ENCODE data around the gene GABRB3.
"Not testable (repeated sequence)": the region's sequence is repeated elsewhere in the genome, so short reads cannot be mapped to it uniquely, and the experiment has no call there.

Gene GABRB3

DNA sequence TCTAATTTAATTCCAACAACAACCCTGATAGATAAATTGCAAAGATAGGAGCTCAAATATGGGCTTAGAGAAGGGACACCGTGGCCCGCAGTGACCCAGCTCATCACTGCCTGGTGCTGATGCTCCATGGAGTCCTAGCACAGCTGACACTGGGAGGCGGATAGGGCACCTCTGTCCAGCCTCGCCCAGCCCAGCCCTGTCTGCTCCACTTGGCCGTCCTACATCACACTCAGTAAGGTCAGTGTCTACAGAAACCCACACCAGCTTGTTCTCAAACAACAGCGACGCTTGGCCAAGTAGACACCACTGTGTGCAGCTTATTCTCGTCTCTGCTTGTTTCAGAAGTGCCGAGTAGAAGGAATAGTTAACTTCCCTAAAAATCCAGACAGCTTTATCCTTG, 33.9 kb downstream of the GABRB3 start:
- no peak for DNase-seq (ENCODE audit: low read depth, low spot score)
- H3K27ac ChIP-seq = no peak overlapping the region

GRCh38 chr15:26736502-26737248, 36.2 kb downstream of the GABRB3 start:
- no peak for DNase-seq (ENCODE audit: low read depth, low spot score)
- H3K27ac ChIP-seq = no peak overlapping the region

DNA sequence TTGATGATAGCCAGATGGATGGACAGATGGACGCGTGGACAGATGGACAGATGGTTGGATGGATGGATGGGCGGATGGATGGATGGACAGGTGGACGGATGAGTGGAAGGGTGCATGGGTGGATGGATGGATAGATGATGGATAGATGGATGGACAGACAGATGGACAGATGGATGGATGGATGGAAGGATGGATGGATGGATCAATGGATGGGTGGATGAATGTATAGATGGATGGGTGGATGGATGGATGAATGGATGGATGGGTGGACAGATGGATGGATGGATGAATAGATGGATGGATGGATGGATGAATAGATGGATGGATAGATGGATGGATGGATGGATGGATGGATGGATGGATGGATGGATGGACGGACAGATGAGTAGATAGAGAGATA, 40.9 kb downstream of the GABRB3 start:
- DNase-seq (ENCODE audit: low read depth, low spot score) = no peak

GRCh38 chr15:26729581-26729980, 43.3 kb downstream of the GABRB3 start:
- no peak for DNase-seq (ENCODE audit: low read depth, low spot score)
- H3K27ac ChIP-seq = no peak overlapping the region

More for the DNA sequence above, 40.9 kb downstream of the GABRB3 start:
- no peak overlapping the region for H3K27ac ChIP-seq

GRCh38 chr15:26729030-26729429, 43.8 kb downstream of the GABRB3 start:
- no peak for DNase-seq (ENCODE audit: low read depth, low spot score)
- H3K27ac ChIP-seq = no peak overlapping the region

DNA sequence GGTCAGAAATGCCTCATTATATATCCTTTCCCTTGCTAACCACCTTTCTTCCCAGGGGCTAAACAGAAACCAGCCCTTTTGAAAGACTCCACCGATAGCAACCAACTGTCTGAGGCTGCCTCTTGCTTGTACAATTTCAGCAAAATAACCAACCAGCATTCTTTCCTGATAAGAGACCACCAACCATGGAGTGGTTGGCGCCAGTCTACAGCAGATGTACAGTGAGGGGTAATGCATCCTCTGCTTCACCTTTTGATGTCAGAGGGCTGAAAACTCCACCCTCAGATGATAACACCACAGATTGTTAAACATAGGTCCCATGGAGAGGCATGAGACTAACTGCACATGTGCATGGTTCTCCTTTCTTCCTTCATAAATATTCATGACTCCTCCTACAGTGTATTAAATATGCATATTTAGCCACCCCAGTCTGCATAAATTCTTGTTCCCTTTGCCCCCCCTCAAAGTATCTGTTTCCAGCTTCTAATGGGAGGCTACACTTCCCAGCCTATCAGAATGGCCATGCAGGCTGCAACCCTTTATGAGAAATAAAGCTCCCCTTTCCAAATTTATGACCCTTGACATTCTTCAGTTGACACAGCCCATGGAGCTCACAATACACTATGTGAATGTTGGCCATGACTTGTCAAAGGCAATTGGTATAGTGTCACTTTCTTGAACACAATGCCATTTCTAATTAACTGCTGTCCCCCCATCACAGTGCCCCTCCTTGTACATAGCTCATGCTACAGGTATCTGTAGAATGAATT, 48.3 kb downstream of the GABRB3 start:
- no peak for DNase-seq (ENCODE audit: low read depth, low spot score)
- no peak overlapping the region for H3K27ac ChIP-seq

DNA sequence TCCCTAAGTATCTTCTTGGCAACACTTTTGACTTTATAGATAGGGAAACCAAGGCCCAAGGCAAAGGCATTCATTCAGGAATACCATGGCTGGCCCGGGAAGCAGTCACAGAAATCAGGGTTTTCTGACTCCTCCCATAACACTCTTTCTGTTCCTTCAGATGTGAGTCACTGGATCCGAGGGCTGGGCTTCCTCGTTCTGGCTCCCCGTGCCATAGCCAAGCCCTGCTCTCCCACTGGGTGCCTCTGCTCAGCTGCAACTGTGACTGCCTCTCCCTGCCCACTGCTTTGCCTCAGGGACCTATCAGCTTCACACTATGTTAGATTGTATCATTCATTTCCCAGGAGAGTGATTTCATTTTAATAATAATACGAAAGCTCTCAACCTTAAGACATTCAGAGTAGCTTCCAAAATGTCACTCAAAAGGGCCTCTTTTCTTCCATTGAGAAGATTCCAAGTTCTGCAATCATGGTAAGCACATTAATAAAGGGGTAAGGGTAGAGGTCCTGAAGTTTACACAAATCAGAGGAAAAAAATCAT, 50.2 kb downstream of the GABRB3 start:
- no peak for DNase-seq (ENCODE audit: low read depth, low spot score)
- H3K27ac ChIP-seq = no peak overlapping the region

DNA sequence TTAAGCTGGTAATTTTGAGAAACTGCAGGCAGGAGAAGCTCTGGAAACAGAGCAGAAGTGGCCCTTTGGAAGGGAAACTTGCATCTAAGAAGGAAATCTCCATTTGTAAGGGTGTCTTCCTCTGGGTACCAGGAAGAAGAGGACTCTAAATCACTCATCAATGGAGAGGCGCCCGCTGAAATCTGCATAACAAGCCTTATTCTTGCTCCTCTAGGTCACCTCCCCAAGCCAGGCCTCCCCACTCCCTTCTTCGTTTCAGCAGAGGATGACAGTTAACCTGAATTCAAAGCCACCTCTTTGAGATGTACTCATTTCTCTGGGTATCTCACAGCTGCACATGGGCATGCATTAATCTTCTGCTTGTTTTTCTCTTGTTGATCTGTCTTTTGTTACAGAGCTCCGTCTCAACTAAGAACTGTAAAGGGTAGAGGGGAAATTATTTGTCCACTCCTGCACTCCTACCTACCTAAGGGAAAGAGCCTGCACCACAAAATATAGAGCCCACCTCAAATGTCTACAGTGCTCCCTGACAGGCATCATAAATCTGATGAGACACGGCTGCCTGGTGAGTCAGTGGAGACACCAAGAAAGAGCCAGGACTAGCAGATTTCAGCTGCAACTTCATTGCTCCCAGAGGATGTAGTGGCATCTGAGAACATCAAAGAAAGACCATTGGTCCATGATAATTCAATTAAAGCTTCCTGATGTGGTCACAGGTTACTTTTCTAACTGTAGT, 51.5 kb downstream of the GABRB3 start:
- no peak for DNase-seq (ENCODE audit: low read depth, low spot score)
- no peak overlapping the region for H3K27ac ChIP-seq

DNA sequence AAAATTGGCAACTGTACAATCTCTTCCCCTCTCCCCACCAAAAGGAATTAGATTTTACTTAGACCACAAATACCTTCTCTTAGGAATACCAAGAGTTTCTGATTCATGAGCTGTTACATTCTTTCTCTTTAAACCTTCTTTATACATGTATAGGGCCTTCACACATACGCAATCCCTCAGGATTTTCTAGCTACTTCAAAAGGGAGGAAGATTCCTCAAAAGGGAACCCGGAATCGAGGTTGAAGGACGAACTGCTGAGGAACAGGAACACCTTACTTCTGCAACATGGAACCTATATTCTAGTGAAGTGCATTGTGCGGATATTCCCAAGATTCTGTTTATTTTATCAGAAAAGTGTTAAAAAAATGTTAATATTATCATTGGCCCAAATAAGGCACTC, 52.3 kb downstream of the GABRB3 start:
- no peak for DNase-seq (ENCODE audit: low read depth, low spot score)
- no peak overlapping the region for H3K27ac ChIP-seq

- DNase-seq (ENCODE audit: low read depth, low spot score); H3K27ac ChIP-seq: not testable (repeated sequence)
Observed at GRCh38 chr15:26719866-26720265, 53.0 kb downstream of the GABRB3 start.

DNA sequence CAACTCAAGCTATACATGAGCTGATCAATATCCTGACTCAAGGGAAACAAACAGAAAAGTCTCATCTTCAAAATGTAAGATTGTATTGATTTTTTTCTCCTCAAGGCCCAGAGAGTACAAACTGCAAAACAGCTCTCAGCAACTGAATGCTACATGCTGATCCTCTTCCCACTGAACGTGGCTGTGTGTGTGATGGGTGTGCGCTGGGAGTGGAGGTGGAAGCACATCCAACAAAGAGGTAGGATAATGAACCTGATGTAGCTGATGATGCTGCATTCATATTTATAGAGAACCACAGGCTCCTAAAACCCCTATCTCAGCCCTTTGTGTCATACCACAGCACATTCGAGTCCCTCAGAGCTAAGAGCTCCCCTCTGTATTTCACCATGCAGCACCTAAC, 56.8 kb downstream of the GABRB3 start:
- H3K27ac ChIP-seq = no peak overlapping the region
- DNase-seq (ENCODE audit: low read depth, low spot score) = no peak

- no peak for DNase-seq (ENCODE audit: low read depth, low spot score)
- H3K27ac ChIP-seq = no peak overlapping the region
Observed at GRCh38 chr15:26713498-26713897, 59.4 kb downstream of the GABRB3 start.

DNA sequence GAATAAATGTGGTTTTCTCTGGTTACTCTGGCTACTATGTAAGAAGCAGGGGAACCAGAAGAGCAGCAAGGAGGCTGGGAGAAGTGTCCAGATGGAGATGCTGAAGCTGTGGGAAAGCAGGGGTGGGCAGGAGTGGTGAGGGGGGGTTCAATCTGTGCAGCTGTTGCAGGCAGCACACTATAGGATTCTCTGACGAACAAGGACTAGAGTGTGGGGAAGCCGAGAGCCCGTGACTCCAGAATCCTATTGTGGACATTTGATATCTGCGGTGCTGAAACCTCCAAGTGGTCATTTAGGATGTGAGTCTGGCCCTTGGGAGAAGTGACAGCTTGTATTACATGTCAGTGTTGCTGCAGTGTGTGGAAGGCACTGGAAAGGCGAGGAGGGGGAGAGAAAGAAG, 60.5 kb downstream of the GABRB3 start:
- no peak for DNase-seq (ENCODE audit: low read depth, low spot score)
- H3K27ac ChIP-seq = no peak overlapping the region

DNA sequence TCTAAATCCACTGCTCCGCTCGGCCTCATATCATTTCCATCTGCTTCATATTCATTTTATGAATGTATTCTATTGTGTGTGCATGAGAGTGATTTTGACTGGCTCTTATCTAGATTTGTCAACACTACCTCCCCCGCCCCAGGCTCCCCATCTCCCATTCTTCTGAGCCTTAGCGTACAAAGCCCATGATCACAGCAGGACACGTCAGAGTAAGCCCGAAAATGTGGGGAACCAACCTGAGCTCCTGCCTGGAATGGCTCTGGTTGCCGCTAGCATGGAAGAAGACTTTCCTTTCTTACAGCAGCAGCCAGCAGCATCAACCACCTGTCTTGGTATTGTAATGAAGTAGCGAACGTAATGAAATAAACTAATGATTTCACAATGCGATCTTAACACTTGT, 61.4 kb downstream of the GABRB3 start:
- DNase-seq (ENCODE audit: low read depth, low spot score) = no peak
- no peak overlapping the region for H3K27ac ChIP-seq

DNA sequence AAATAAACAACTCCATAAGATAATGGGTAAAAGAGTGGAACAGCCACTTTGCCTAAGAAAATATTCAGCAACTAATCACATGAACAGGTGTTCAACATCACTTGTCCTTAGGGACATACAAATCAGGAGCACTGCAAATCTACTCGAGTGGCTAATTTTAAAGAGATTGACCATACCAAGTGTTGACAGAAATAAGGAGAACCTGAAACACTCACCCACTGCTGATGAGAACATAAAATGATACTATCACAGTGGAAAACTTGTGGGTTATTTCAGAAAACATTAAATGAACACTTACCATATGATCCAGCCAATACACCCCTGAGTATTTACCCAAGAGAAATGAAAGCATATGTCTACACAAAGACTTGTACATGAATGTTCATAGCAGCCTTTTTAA, 70.5 kb downstream of the GABRB3 start:
- DNase-seq (ENCODE audit: low read depth, low spot score) = no peak
- H3K27ac ChIP-seq = no peak overlapping the region

DNA sequence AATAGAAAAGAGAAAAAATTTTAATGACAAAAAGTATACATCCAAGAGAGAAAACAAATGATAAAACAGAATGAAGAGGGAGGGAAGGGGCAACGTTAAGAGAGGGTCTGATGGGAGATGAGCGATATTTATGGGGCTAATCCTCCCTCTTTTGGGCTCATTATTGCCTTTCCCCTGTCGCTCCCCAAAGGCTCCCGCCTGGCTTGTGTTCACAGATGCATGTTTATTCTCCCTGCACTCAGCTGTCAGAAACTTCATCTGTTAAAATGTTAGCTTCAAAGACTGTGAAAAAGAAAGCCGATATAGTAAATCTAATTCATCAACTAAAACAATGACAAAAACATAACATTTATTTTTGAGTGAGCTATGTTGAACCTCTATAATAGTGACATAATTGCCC, 74.3 kb downstream of the GABRB3 start:
- no peak overlapping the region for H3K27ac ChIP-seq
- no peak for DNase-seq (ENCODE audit: low read depth, low spot score)

GRCh38 chr15:26697913-26698312, 75.0 kb downstream of the GABRB3 start:
- no peak for DNase-seq (ENCODE audit: low read depth, low spot score)
- no peak overlapping the region for H3K27ac ChIP-seq

DNA sequence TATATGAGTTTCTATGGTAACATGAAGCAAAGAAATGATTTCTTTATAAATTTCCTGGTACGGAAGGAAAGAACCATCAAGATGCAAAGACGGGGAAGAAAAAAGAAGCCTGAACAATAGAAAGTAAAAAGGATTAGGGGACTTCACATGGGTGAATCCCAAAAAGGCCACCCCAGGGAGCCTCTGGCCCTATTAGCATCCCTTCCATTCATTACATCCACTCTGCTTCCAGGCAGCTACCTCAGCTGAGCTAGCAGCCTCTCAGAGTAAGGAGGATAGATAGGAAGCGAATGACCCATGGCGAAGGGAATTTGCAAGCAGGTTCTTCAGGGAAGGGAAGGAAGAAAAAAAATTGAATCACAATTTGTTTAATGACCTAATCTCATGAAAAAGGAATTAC, 81.6 kb downstream of the GABRB3 start:
- no peak for DNase-seq (ENCODE audit: low read depth, low spot score)

GRCh38 chr15:26690778-26691177, 82.1 kb downstream of the GABRB3 start:
- no peak for DNase-seq (ENCODE audit: low read depth, low spot score)
- no peak overlapping the region for H3K27ac ChIP-seq

More for the DNA sequence above, 81.6 kb downstream of the GABRB3 start:
- H3K27ac ChIP-seq = no peak overlapping the region

- no peak overlapping the region for H3K27ac ChIP-seq
- no peak for DNase-seq (ENCODE audit: low read depth, low spot score)
Observed at GRCh38 chr15:26689462-26689861, 83.4 kb downstream of the GABRB3 start.

All from epithelial cell of prostate (primary cell).